Measurements from ENCODE around the gene FOXE3.

FOXE3 gene

GRCh38 chr1:47388030-47388890 lies 27.8 kb upstream of the FOXE3 start:
- Histone ChIP-seq H3K27me3 (ENCODE audit: control insufficient read depth, insufficient read depth, low read length) (peaks cover 13% of the 10 kb centered on the region; the same call in 1 of the 2 replicates), H3K4me3 (ENCODE audit: low read depth, low read length) (no peak overlapping the region), H3K27ac (ENCODE audit: low read depth, low read length) (no peak overlapping the region), H3K4me1 (ENCODE audit: control insufficient read depth, insufficient read depth, low read length) (no peaks in the 10 kb centered on the region), H3K9me3 (ENCODE audit: control insufficient read depth, insufficient read depth, low read length) (no peaks in the 10 kb centered on the region), H3K36me3 (ENCODE audit: control insufficient read depth, insufficient read depth, low read length) (no peaks in the 10 kb centered on the region), H3K9ac (ENCODE audit: low read depth, low read length) (no peak overlapping the region)

GRCh38 chr1:47388891-47389238 lies 27.2 kb upstream of the FOXE3 start:
- H3K27ac ChIP-seq (ENCODE audit: low read depth, low read length), result no peak overlapping the region
- H3K4me1 ChIP-seq (ENCODE audit: control insufficient read depth, insufficient read depth, low read length), result no peaks in the 10 kb centered on the region
- no peaks in the 10 kb centered on the region for H3K9me3 ChIP-seq (ENCODE audit: control insufficient read depth, insufficient read depth, low read length)
- no peak overlapping the region for H3K4me3 ChIP-seq (ENCODE audit: low read depth, low read length)
- H3K36me3 ChIP-seq (ENCODE audit: control insufficient read depth, insufficient read depth, low read length), result no peaks in the 10 kb centered on the region
- no peak overlapping the region for H3K9ac ChIP-seq (ENCODE audit: low read depth, low read length)
- H3K27me3 ChIP-seq (ENCODE audit: control insufficient read depth, insufficient read depth, low read length), result peaks cover 16% of the 10 kb centered on the region; the same call in 1 of the 2 replicates

- H3K27me3 ChIP-seq (ENCODE audit: control insufficient read depth, insufficient read depth, low read length), result peaks cover 16% of the 10 kb centered on the region; the same call in 1 of the 2 replicates
- H3K4me1 ChIP-seq (ENCODE audit: control insufficient read depth, insufficient read depth, low read length), result no peaks in the 10 kb centered on the region
- no peaks in the 10 kb centered on the region for H3K36me3 ChIP-seq (ENCODE audit: control insufficient read depth, insufficient read depth, low read length)
- no peak overlapping the region for H3K9ac ChIP-seq (ENCODE audit: low read depth, low read length)
- no peaks in the 10 kb centered on the region for H3K9me3 ChIP-seq (ENCODE audit: control insufficient read depth, insufficient read depth, low read length)
- H3K4me3 ChIP-seq (ENCODE audit: low read depth, low read length), result no peak overlapping the region
- no peak overlapping the region for H3K27ac ChIP-seq (ENCODE audit: low read depth, low read length)
Observed at GRCh38 chr1:47389731-47390130, 26.4 kb upstream of the FOXE3 start.

GRCh38 chr1:47390843-47391242 lies 25.2 kb upstream of the FOXE3 start:
- H3K27me3 ChIP-seq (ENCODE audit: control insufficient read depth, insufficient read depth, low read length), result peaks cover 16% of the 10 kb centered on the region; the same call in 1 of the 2 replicates
- H3K4me3 ChIP-seq (ENCODE audit: low read depth, low read length), result no peak overlapping the region
- H3K4me1 ChIP-seq (ENCODE audit: control insufficient read depth, insufficient read depth, low read length), result no peaks in the 10 kb centered on the region
- no peak overlapping the region for H3K9ac ChIP-seq (ENCODE audit: low read depth, low read length)
- H3K36me3 ChIP-seq (ENCODE audit: control insufficient read depth, insufficient read depth, low read length), result no peaks in the 10 kb centered on the region
- no peaks in the 10 kb centered on the region for H3K9me3 ChIP-seq (ENCODE audit: control insufficient read depth, insufficient read depth, low read length)
- H3K27ac ChIP-seq (ENCODE audit: low read depth, low read length), result no peak overlapping the region

GRCh38 chr1:47393141-47393540 lies 22.9 kb upstream of the FOXE3 start:
- Histone ChIP-seq H3K9ac (ENCODE audit: low read depth, low read length) (no peak overlapping the region), H3K4me3 (ENCODE audit: low read depth, low read length) (no peak overlapping the region), H3K9me3 (ENCODE audit: control insufficient read depth, insufficient read depth, low read length) (no peaks in the 10 kb centered on the region), H3K4me1 (ENCODE audit: control insufficient read depth, insufficient read depth, low read length) (no peaks in the 10 kb centered on the region), H3K27ac (ENCODE audit: low read depth, low read length) (no peak overlapping the region), H3K27me3 (ENCODE audit: control insufficient read depth, insufficient read depth, low read length) (peaks cover 11% of the 10 kb centered on the region; the same call in 1 of the 2 replicates), H3K36me3 (ENCODE audit: control insufficient read depth, insufficient read depth, low read length) (no peaks in the 10 kb centered on the region)

GRCh38 chr1:47395433-47395832 lies 20.7 kb upstream of the FOXE3 start:
- Histone ChIP-seq H3K27me3 (ENCODE audit: control insufficient read depth, insufficient read depth, low read length) (peaks cover 4% of the 10 kb centered on the region; the same call in 1 of the 2 replicates), H3K36me3 (ENCODE audit: control insufficient read depth, insufficient read depth, low read length) (no peaks in the 10 kb centered on the region), H3K4me3 (ENCODE audit: low read depth, low read length) (no peak overlapping the region), H3K27ac (ENCODE audit: low read depth, low read length) (no peak overlapping the region), H3K9ac (ENCODE audit: low read depth, low read length) (no peak overlapping the region), H3K9me3 (ENCODE audit: control insufficient read depth, insufficient read depth, low read length) (no peaks in the 10 kb centered on the region), H3K4me1 (ENCODE audit: control insufficient read depth, insufficient read depth, low read length) (no peaks in the 10 kb centered on the region)

GRCh38 chr1:47396671-47397196 lies 19.4 kb upstream of the FOXE3 start:
- Histone ChIP-seq H3K36me3 (ENCODE audit: control insufficient read depth, insufficient read depth, low read length) (no peaks in the 10 kb centered on the region), H3K9ac (ENCODE audit: low read depth, low read length) (no peak overlapping the region), H3K27ac (ENCODE audit: low read depth, low read length) (no peak overlapping the region), H3K4me1 (ENCODE audit: control insufficient read depth, insufficient read depth, low read length) (no peaks in the 10 kb centered on the region), H3K9me3 (ENCODE audit: control insufficient read depth, insufficient read depth, low read length) (no peaks in the 10 kb centered on the region), H3K27me3 (ENCODE audit: control insufficient read depth, insufficient read depth, low read length) (peaks cover 10% of the 10 kb centered on the region), H3K4me3 (ENCODE audit: low read depth, low read length) (no peak overlapping the region)

- Histone ChIP-seq H3K9me3 (ENCODE audit: control insufficient read depth, insufficient read depth, low read length) (no peaks in the 10 kb centered on the region), H3K27me3 (ENCODE audit: control insufficient read depth, insufficient read depth, low read length) (peaks cover 10% of the 10 kb centered on the region), H3K9ac (ENCODE audit: low read depth, low read length) (no peak overlapping the region), H3K27ac (ENCODE audit: low read depth, low read length) (no peak overlapping the region), H3K4me1 (ENCODE audit: control insufficient read depth, insufficient read depth, low read length) (no peaks in the 10 kb centered on the region), H3K36me3 (ENCODE audit: control insufficient read depth, insufficient read depth, low read length) (no peaks in the 10 kb centered on the region), H3K4me3 (ENCODE audit: low read depth, low read length) (no peak overlapping the region)
Observed at GRCh38 chr1:47399138-47399845, 16.8 kb upstream of the FOXE3 start.

GRCh38 chr1:47399846-47400155 lies 16.3 kb upstream of the FOXE3 start:
- H3K9ac ChIP-seq (ENCODE audit: low read depth, low read length), result no peak overlapping the region
- H3K27me3 ChIP-seq (ENCODE audit: control insufficient read depth, insufficient read depth, low read length), result peaks cover 10% of the 10 kb centered on the region
- no peak overlapping the region for H3K27ac ChIP-seq (ENCODE audit: low read depth, low read length)
- H3K4me1 ChIP-seq (ENCODE audit: control insufficient read depth, insufficient read depth, low read length), result no peaks in the 10 kb centered on the region
- H3K4me3 ChIP-seq (ENCODE audit: low read depth, low read length), result no peak overlapping the region
- no peaks in the 10 kb centered on the region for H3K9me3 ChIP-seq (ENCODE audit: control insufficient read depth, insufficient read depth, low read length)
- H3K36me3 ChIP-seq (ENCODE audit: control insufficient read depth, insufficient read depth, low read length), result no peaks in the 10 kb centered on the region

GRCh38 chr1:47401761-47402160 lies 14.3 kb upstream of the FOXE3 start:
- Histone ChIP-seq H3K9me3 (ENCODE audit: control insufficient read depth, insufficient read depth, low read length) (no peaks in the 10 kb centered on the region), H3K27me3 (ENCODE audit: control insufficient read depth, insufficient read depth, low read length) (peaks cover 10% of the 10 kb centered on the region), H3K27ac (ENCODE audit: low read depth, low read length) (no peak overlapping the region), H3K36me3 (ENCODE audit: control insufficient read depth, insufficient read depth, low read length) (no peaks in the 10 kb centered on the region), H3K4me1 (ENCODE audit: control insufficient read depth, insufficient read depth, low read length) (no peaks in the 10 kb centered on the region), H3K9ac (ENCODE audit: low read depth, low read length) (no peak overlapping the region), H3K4me3 (ENCODE audit: low read depth, low read length) (no peak overlapping the region)

- peaks cover 10% of the 10 kb centered on the region for H3K27me3 ChIP-seq (ENCODE audit: control insufficient read depth, insufficient read depth, low read length)
- no peak overlapping the region for H3K4me3 ChIP-seq (ENCODE audit: low read depth, low read length)
- H3K9me3 ChIP-seq (ENCODE audit: control insufficient read depth, insufficient read depth, low read length), result no peaks in the 10 kb centered on the region
- H3K27ac ChIP-seq (ENCODE audit: low read depth, low read length), result no peak overlapping the region
- no peaks in the 10 kb centered on the region for H3K36me3 ChIP-seq (ENCODE audit: control insufficient read depth, insufficient read depth, low read length)
- no peaks in the 10 kb centered on the region for H3K4me1 ChIP-seq (ENCODE audit: control insufficient read depth, insufficient read depth, low read length)
- no peak overlapping the region for H3K9ac ChIP-seq (ENCODE audit: low read depth, low read length)
Observed at GRCh38 chr1:47402591-47402990, 13.5 kb upstream of the FOXE3 start.
